GM06990 (cell line): ENCODE measurements around the gene FDPS.
A peak's percentile ranks its signal among the peaks of the same experiment; 100 is the strongest.

Experiments used
- DNase-seq: peaks from one replicate; pipeline ENCODE4 v3.0.0-alpha.2; 2011; ENCODE audit not compliant: insufficient read length; ENCODE audit errors: extremely low read depth
- H3K27me3 ChIP-seq: replicated peaks from 2 replicates; pipeline ENCODE4 v1.6.0; 2011; ENCODE audit warnings: low read length; ENCODE audit not compliant: control insufficient read depth, insufficient read depth
- H3K36me3 ChIP-seq: 2 replicates; pipeline ENCODE4 v1.5.1; 2011; ENCODE audit warnings: low read length; ENCODE audit not compliant: control insufficient read depth, insufficient read depth
- H3K4me3 ChIP-seq: replicated peaks from 2 replicates; pipeline ENCODE4 v1.5.1; 2011; ENCODE audit warnings: low read depth, mild to moderate bottlenecking, control low read depth, low read length
- CTCF ChIP-seq: IDR thresholded peaks from 2 replicates; pipeline ENCODE4 v1.5.1; 2011; ENCODE audit warnings: low read length, control low read depth, mild to moderate bottlenecking, inconsistent platforms; ENCODE audit not compliant: insufficient read depth, poor library complexity, severe bottlenecking

Gene FDPS

GRCh38 chr1:155322571-155322952 lies 13.9 kb downstream of the FDPS start:
- no peak for DNase-seq
- TF ChIP-seq CTCF = no peak
- peak overlapping the region; percentile 89 for H3K4me3 ChIP-seq
- H3K36me3 ChIP-seq = peaks cover 11% of the 10 kb centered on the region
- no peaks in the 10 kb centered on the region for H3K27me3 ChIP-seq

DNA sequence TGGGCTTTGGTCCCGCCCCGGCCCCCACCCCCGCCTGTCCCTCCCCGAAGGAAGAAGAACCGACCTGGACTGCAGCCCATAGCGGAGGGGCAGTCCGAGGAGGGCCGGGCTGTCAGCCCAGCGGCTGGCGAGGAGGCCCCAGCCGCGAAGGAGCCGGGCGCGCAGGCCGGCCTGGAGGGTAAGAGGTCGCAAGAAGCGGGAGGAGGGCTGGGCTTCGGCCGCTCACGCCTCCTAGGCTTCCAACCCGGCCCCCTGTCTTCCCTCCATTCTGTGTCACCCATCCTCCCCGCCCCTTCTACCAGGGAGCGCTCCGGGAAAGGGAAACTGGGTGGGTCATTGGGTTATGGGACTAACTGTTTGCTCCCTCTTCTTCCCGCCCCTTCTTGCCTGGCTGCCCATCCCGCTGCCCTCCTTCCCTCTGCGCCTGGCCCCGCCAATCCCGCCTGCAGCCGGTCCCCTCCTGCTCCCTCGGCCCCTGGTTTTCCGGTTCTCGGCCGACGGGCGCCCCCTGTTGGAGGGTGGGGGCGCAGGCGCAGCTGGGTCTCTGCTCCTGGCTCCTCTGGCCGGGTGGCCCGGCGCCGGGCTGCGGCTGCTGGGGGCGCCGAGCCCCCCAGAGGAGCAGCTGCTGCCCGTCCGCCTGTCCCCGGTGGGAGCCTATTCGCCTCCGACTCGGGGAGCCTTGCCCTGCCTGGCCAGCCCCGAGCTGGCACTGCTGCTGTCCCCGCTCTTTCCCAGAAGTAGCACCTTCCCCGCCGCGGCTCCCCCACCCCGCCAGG lies 14.5 kb downstream of the FDPS start:
- H3K4me3 ChIP-seq = peak overlapping the region; percentile 89
- peak; percentile 88 for DNase-seq
- peak; percentile 88 for TF ChIP-seq CTCF
- no peaks in the 10 kb centered on the region for H3K27me3 ChIP-seq
- H3K36me3 ChIP-seq = peaks cover 10% of the 10 kb centered on the region

DNA sequence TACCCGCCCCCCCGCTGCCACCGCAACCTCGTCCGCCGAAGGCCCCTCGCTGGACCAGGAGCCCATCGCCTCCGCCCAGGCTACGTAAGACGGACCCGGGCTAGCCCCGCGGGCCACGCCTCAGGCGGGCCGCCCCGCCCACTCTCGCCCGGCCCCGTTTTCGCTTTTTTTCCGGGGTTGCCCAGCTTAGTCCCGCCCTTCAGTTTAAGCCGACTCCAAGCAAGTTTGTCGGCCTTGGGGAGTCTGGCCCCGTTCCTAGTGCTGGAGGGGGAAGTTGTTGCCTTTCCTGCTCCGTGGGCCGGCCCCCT lies 15.0 kb downstream of the FDPS start:
- H3K36me3 ChIP-seq = peaks cover 5% of the 10 kb centered on the region

GRCh38 chr1:155324037-155324716 lies 15.5 kb downstream of the FDPS start:
- peak overlapping the region; percentile 89 for H3K4me3 ChIP-seq
- DNase-seq = peak; percentile 91
- no peaks in the 10 kb centered on the region for H3K27me3 ChIP-seq
- peaks cover 3% of the 10 kb centered on the region for H3K36me3 ChIP-seq
- no peak for TF ChIP-seq CTCF

More for the DNA sequence above, 15.0 kb downstream of the FDPS start:
- H3K4me3 ChIP-seq = peak overlapping the region; percentile 89
- no peak for TF ChIP-seq CTCF
- H3K27me3 ChIP-seq = no peaks in the 10 kb centered on the region
- DNase-seq = peak; percentile 92

- peak; percentile 42 for DNase-seq
- Histone ChIP-seq H3K36me3 (peaks cover 3% of the 10 kb centered on the region; the same call in 1 of the 2 replicates), H3K27me3 (no peaks in the 10 kb centered on the region), H3K4me3 (peak overlapping the region; percentile 89)
- TF ChIP-seq CTCF = peak; percentile 41
These were observed 16.3 kb downstream of the FDPS start for GRCh38 chr1:155324717-155325602.
